Measurements from ENCODE around the gene MAP4K4. TPM values are rescaled to one million over a fixed set of nuclear protein-coding genes. Genes with fewer than 3 reads are reported as not detected.

Gene MAP4K4
- polyA plus RNA-seq, 1 donor (not counting 4 experiments of a cell fraction or from before 2014, with no cell fraction given) = 84.1 TPM

DNA sequence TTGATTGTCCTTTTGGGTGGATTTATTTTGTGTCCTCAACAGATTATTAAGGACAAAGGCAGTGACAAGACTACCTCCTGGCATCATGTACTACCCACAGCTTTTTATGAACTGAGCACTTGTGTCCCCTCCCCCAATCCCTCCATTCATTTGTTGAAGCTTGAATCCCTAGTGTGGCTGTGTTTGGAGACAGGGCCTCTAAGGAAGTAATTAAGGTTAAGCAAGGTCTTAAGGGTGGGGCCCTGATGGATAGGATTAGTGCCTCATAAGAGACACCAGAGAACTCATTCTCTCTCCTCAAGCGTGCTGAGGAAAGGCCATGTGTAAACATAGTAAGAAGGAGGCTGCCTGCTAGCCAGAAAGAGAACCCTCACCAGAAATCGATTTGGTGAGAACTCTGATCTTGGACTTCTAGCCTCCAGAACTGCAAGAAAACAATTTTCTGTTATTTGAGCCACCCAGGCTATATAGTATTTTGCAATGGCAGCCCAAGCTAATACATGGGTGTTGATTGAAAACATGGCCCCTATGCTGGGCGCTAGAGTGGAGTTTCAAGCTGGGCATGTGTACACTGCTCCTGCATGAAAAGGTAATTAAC, 3.4 kb upstream of the MAP4K4 start:
- no peak for FAIRE-seq
- no peaks in the 10 kb centered on the region for H3K9me3 ChIP-seq (ENCODE audit: control insufficient read depth, low read depth, low read length)

GRCh38 chr2:101696272-101697123, 1.0 kb upstream of the MAP4K4 start:
- Histone ChIP-seq H3K4me1 (ENCODE audit: control insufficient read depth, extremely low read depth, insufficient read depth, low read length) (peaks cover 12% of the 10 kb centered on the region), H3K79me2 (ENCODE audit: control insufficient read depth, insufficient read depth, low read length) (peaks cover 35% of the 10 kb centered on the region), H3K9me3 (ENCODE audit: control insufficient read depth, low read depth, low read length) (no peaks in the 10 kb centered on the region), H4K20me1 (ENCODE audit: control insufficient read depth, extremely low read depth, insufficient read depth, low read length) (peaks cover 7% of the 10 kb centered on the region), H3K27me3 (ENCODE audit: control insufficient read depth, extremely low read depth, insufficient read depth, low read length) (no peaks in the 10 kb centered on the region), H3K4me2 (ENCODE audit: control insufficient read depth, extremely low read depth, insufficient read depth, low read depth, low read length) (peak overlapping the region; percentile 72), H3K36me3 (ENCODE audit: control insufficient read depth in 2 of 2, extremely low read depth in 1 of 2, insufficient read depth in 2 of 2, low read length in 2 of 2) (peaks cover 0 to 1% of the 10 kb centered on the region in 2 experiments), H2AFZ (ENCODE audit: control insufficient read depth, low read length) (peak overlapping the region; percentile 52), H3K9ac (ENCODE audit: control insufficient read depth, extremely low read depth, insufficient read depth, low read length) (peak overlapping the region; percentile 92), H3K27ac (ENCODE audit: control insufficient read depth, insufficient read depth, low read length) (peak overlapping the region; percentile 72), H3K9me1 (ENCODE audit: control insufficient read depth, extremely low read depth, insufficient read depth, low read length) (no peaks in the 10 kb centered on the region), H3K4me3 (ENCODE audit: control insufficient read depth in 2 of 3, extremely low read depth in 1 of 3, insufficient read depth in 2 of 3, low read depth in 1 of 3, low read length in 3 of 3) (peak overlapping the region; percentile 42 to 68 (median 45))
- DNase-seq (ENCODE audit: low read depth, low spot score) (no peak), FAIRE-seq (no peak)
- TF ChIP-seq EZH2 (IDR thresholded peaks at IDR 0.05; ENCODE audit: low read length) (no peak), CTCF (optimal IDR thresholded peaks at IDR 0.05 in 1 of 3, IDR thresholded peaks at IDR 0.05 in 1 of 3, conservative IDR thresholded peaks at IDR 0.05 in 1 of 3; ENCODE audit: extremely low read depth in 1 of 3, insufficient read depth in 2 of 3, low read length in 3 of 3) (no peak)
- dilution Hi-C loops (cut with MboI; ENCODE audit: extremely low pct_ligation_motif_present, low sequenced_read_pairs) = no loop called here

More for the DNA sequence above, 3.4 kb upstream of the MAP4K4 start:
- no peak overlapping the region for H3K27ac ChIP-seq (ENCODE audit: control insufficient read depth, insufficient read depth, low read length)
- H3K79me2 ChIP-seq (ENCODE audit: control insufficient read depth, insufficient read depth, low read length) = peaks cover 11% of the 10 kb centered on the region
- peaks cover 8% of the 10 kb centered on the region for H3K4me1 ChIP-seq (ENCODE audit: control insufficient read depth, extremely low read depth, insufficient read depth, low read length)
- H3K4me2 ChIP-seq (ENCODE audit: control insufficient read depth, extremely low read depth, insufficient read depth, low read depth, low read length) = no peak overlapping the region
- H3K9me1 ChIP-seq (ENCODE audit: control insufficient read depth, extremely low read depth, insufficient read depth, low read length) = no peaks in the 10 kb centered on the region
- H3K36me3 ChIP-seq (ENCODE audit: control insufficient read depth in 2 of 2, extremely low read depth in 1 of 2, insufficient read depth in 2 of 2, low read length in 2 of 2) = no peaks in the 10 kb centered on the region
- no peaks in the 10 kb centered on the region for H3K27me3 ChIP-seq (ENCODE audit: control insufficient read depth, extremely low read depth, insufficient read depth, low read length)
- TF ChIP-seq CTCF (optimal IDR thresholded peaks at IDR 0.05 in 1 of 3, IDR thresholded peaks at IDR 0.05 in 1 of 3, conservative IDR thresholded peaks at IDR 0.05 in 1 of 3; ENCODE audit: extremely low read depth in 1 of 3, insufficient read depth in 2 of 3, low read length in 3 of 3) (no peak), EZH2 (IDR thresholded peaks at IDR 0.05; ENCODE audit: low read length) (no peak)
- no peaks in the 10 kb centered on the region for H4K20me1 ChIP-seq (ENCODE audit: control insufficient read depth, extremely low read depth, insufficient read depth, low read length)
- H3K4me3 ChIP-seq (ENCODE audit: control insufficient read depth in 2 of 3, extremely low read depth in 1 of 3, insufficient read depth in 2 of 3, low read depth in 1 of 3, low read length in 3 of 3) = no peak overlapping the region
- no peak for DNase-seq (ENCODE audit: low read depth, low spot score)
- no peak overlapping the region for H2AFZ ChIP-seq (ENCODE audit: control insufficient read depth, low read length)
- H3K9ac ChIP-seq (ENCODE audit: control insufficient read depth, extremely low read depth, insufficient read depth, low read length) = no peak overlapping the region
- dilution Hi-C loops (cut with MboI; ENCODE audit: extremely low pct_ligation_motif_present, low sequenced_read_pairs) = no loop called here
